Liver (tissue), 9 donors: ENCODE results near the gene PIK3R6. TPM values are rescaled to one million over a fixed set of nuclear protein-coding genes. Genes with fewer than 3 reads are reported as not detected.

ENCODE experiments used
- DNase-seq: peaks from one replicate; pipeline ENCODE4 v3.0.0-alpha.2; 2017; ENCODE audit warnings: low spot score
- H3K27ac ChIP-seq, 2 donors: one replicate each; pipeline ENCODE4 v1.7.0; 2013; ENCODE audit warnings: inconsistent platforms in 2 of 2, low read length in 2 of 2, control low read depth in 1 of 2, low read depth in 1 of 2, mild to moderate bottlenecking in 1 of 2
- H3K27me3 ChIP-seq, 4 donors: one replicate each; pipeline versions ENCODE4 v1.6.1 to v1.7.0; 2013; ENCODE audit warnings: low read length in 3 of 4, inconsistent platforms in 1 of 4, mild to moderate bottlenecking in 1 of 4, moderate library complexity in 1 of 4; ENCODE audit not compliant: control insufficient read depth in 4 of 4, insufficient read depth in 4 of 4
- H3K36me3 ChIP-seq, 4 donors: one replicate each; pipeline versions ENCODE4 v1.6.1 to v1.7.0; 2013; ENCODE audit warnings: low read length in 3 of 4, mild to moderate bottlenecking in 3 of 4, low read depth in 1 of 4, moderate library complexity in 1 of 4; ENCODE audit not compliant: control insufficient read depth in 4 of 4, insufficient read depth in 3 of 4
- H3K4me1 ChIP-seq, 4 donors: one replicate each; pipeline versions ENCODE4 v1.6.1 to v1.7.0; 2013; ENCODE audit warnings: low read length in 3 of 4, mild to moderate bottlenecking in 3 of 4, moderate library complexity in 1 of 4; ENCODE audit not compliant: control insufficient read depth in 4 of 4, insufficient read depth in 4 of 4
- H3K4me3 ChIP-seq, 3 donors: one replicate each; pipeline versions ENCODE4 v1.6.1 to v1.7.0; 2013; ENCODE audit warnings: low read length in 3 of 3, control low read depth in 1 of 3, low read depth in 1 of 3, mild to moderate bottlenecking in 1 of 3
- H3K9ac ChIP-seq, 2 donors: one replicate each; pipeline ENCODE4 v1.7.0; 2013; ENCODE audit warnings: low read length in 2 of 2, mild to moderate bottlenecking in 2 of 2, moderate library complexity in 2 of 2, control low read depth in 1 of 2, low read depth in 1 of 2
- H3K9me3 ChIP-seq, 4 donors: one replicate each; pipeline versions ENCODE4 v1.6.1 to v1.7.0; 2013; ENCODE audit warnings: low read length in 3 of 4; ENCODE audit not compliant: control insufficient read depth in 4 of 4
- ATF3 ChIP-seq: IDR thresholded peaks from 2 replicates; pipeline ENCODE4 v1.6.1; 2016; ENCODE audit warnings: antibody characterized with exemption
- FOXA2 ChIP-seq: IDR thresholded peaks from 2 replicates; pipeline ENCODE4 v1.6.1; 2016; ENCODE audit warnings: antibody characterized with exemption
- GABPA ChIP-seq, 2 donors: IDR thresholded peaks in 1 of 2; conservative IDR thresholded peaks in 1 of 2; 2 replicates each; pipeline ENCODE4 v1.6.1; 2016; ENCODE audit warnings: antibody characterized with exemption in 2 of 2, mild to moderate bottlenecking in 1 of 2, moderate library complexity in 1 of 2
- HNF4G ChIP-seq: IDR thresholded peaks from 2 replicates; pipeline ENCODE4 v1.6.1; 2016; ENCODE audit warnings: antibody characterized with exemption
- JUND ChIP-seq, 2 donors: IDR thresholded peaks; 2 replicates each; pipeline ENCODE4 v1.6.1; 2016; ENCODE audit warnings: antibody characterized with exemption in 2 of 2
- RAD21 ChIP-seq, 2 donors: IDR thresholded peaks; 2 replicates each; pipeline ENCODE4 v1.6.1; 2016; ENCODE audit warnings: antibody characterized with exemption in 2 of 2, mild to moderate bottlenecking in 2 of 2
- REST ChIP-seq: IDR thresholded peaks from 2 replicates; pipeline ENCODE4 v1.6.1; 2016; ENCODE audit warnings: antibody characterized with exemption, mild to moderate bottlenecking
- SP1 ChIP-seq: IDR thresholded peaks from 2 replicates; pipeline ENCODE4 v1.6.1; 2018; ENCODE audit warnings: antibody characterized with exemption, mild to moderate bottlenecking
- TAF1 ChIP-seq: conservative IDR thresholded peaks from 2 replicates; pipeline ENCODE4 v1.6.1; 2016; ENCODE audit warnings: antibody characterized with exemption, mild to moderate bottlenecking
- WGBS: extraction: QIAGEN DNeasy Blood & Tissue Kit; methylation state at CpG from one replicate; pipeline ENCODE4 v1.1.7; 2013; 5-methylcytosine and 5-hydroxymethylcytosine counted together
- polyA plus RNA-seq, 2 donors: library from polyadenylated mRNA; stranded (reverse) in 1 of 2; unstranded in 1 of 2; fragments of 200-250 nt in 1 of 2; fragments of >200 nt in 1 of 2; fragmentation: Nextera tagmentation in 1 of 2; extraction: Ambion mirVana in 1 of 2; gene quantifications; one replicate each; pipeline versions ENCODE4 v1.2.1 to v1.2.3, GENCODE V29; 2013 to 2015
- total RNA-seq, 2 donors: library from RNA; depleted of rRNA; stranded (reverse); fragments of >200 nt; gene quantifications; one replicate each; pipeline ENCODE4 v1.2.3, GENCODE V29; 2014
- TF ChIP-seq, protein P1 (sequence below): IDR thresholded peaks from 2 replicates; pipeline ENCODE4 v1.6.1; 2016; ENCODE audit warnings: antibody characterized with exemption
- donor health status: healthy.
- donor health status: healthy.
- donor health status: healthy.
- donor health status: healthy.
- donor health status: healthy.

The PIK3R6 gene
- total and polyA plus RNA-seq, 4 donors, result 0.15 to 0.37 (median 0.18) TPM

DNA sequence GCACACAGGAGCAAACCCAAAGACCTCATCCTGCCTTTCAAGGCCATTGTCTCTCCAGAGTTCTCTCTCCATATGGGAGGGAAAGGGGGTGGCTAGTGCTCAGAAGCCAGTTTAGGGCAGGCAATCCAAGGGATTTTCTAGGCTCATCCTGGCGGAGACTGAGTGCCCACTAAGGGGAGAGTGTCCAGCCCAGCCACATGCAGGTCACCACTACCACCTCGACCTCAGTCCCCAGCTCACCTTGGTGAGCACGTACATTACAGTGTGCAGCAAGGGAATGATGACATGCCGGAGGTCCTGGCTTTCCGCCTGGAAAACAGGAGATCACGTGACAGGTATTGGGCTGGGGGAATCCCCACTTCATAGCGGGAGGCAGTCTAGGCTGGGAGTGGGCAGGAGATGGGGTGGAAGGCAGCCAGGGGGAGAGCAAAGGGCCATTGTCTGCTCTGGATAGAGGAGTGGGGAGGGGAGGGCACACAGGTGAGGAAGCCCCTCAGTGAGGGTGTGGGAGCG is 29.9 kb downstream of the PIK3R6 start (continued):
- TF ChIP-seq REST (no peak), JUND (IDR thresholded peaks at IDR 0.05) (no peak), GABPA (IDR thresholded peaks at IDR 0.05 in 1 of 2, conservative IDR thresholded peaks at IDR 0.05 in 1 of 2) (no peak), RAD21 (IDR thresholded peaks at IDR 0.05) (no peak), TAF1 (no peak)
- TF ChIP-seq, protein P1, sequence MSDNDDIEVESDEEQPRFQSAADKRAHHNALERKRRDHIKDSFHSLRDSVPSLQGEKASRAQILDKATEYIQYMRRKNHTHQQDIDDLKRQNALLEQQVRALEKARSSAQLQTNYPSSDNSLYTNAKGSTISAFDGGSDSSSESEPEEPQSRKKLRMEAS, result no peak

DNA sequence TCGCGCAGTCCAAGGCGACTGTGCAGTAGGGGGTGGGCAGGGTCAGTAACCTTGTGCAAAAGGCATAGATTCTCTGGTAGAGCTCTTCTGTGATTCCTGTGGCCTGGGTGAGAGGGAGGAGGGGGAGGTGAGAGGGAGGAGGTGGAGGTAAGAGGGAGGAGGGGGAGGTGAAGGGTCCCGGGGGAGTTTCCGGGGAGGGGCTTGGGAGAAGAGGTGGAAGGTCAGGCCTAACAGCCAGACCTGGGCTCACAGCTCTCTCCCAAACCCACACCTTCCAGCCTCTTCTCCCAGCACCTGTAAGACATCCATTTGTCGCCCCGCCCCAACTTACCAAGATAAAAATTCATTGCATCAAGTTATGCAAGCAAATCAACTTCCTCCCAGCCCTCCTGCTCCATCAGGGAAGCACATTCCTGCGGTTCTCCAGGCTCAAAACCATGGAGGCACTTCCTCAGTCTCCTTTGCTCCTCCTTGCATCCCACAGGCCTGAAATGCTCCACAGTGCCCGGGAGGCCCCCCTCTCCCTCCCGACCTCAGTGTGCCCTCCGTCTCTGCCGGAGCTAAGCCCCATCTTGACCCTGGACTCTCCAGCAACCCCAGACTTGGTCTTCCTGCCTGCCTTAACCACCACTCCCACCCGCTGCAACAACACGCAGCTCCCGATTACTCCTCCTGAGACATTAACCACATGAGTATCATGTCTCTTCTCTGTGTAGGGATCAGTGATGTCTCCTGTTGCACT is 30.5 kb downstream of the PIK3R6 start:
- no peak overlapping the region for H3K9ac ChIP-seq

DNA sequence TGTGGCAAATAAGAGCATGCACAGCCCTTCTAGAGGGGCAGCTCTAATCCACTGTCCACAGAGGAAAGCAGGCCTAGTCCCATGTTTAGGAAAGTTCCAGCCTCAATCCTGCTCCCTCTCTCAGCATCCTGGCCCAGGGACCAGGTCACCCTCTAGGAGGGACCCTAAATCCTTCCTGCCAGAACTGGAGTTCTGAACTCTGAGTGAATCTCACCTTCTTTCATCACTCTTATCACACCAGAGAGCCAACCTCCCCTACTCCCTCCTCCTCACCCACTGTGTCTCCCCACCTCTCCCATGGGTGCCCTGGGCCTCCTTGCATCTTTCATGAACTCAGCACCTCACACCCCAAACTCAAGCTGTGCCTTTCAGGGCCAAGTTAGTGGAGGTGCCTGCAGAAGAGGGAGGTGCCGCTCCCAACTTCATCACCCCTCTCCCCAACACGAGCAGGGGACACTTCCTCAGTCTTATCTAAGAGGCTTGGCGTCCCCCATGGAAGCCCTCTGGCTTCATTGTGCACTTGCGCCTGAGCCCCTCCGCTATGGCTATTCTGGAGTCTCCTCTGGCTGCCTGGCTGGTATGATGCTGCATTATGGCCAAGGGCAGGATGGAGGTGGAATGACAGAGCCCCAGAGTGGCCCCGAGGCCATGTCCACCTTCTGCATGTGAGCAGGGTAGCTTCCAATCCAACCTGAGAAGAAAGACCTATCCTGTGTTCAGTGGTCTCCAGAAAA is 31.7 kb downstream of the PIK3R6 start:
- WGBS, result 88% methylated on average over 6 of the region's 6 CpGs
- H3K4me3 ChIP-seq, result no peak overlapping the region
- H3K9me3 ChIP-seq, result no peaks in the 10 kb centered on the region
- H3K27ac ChIP-seq, result no peak overlapping the region
- no peaks in the 10 kb centered on the region for H3K4me1 ChIP-seq
- TF ChIP-seq GABPA (IDR thresholded peaks at IDR 0.05 in 1 of 2, conservative IDR thresholded peaks at IDR 0.05 in 1 of 2) (no peak), FOXA2 (no peak), ATF3 (no peak), HNF4G (no peak)
- no peak overlapping the region for H3K9ac ChIP-seq
- no peaks in the 10 kb centered on the region for H3K27me3 ChIP-seq
- DNase-seq, result no peak
- no peaks in the 10 kb centered on the region for H3K36me3 ChIP-seq

More for the DNA sequence above, 30.5 kb downstream of the PIK3R6 start:
- H3K4me1 ChIP-seq, result no peaks in the 10 kb centered on the region
- 77% methylated on average over 15 of the region's 15 CpGs for WGBS
- TF ChIP-seq SP1 (no peak), JUND (IDR thresholded peaks at IDR 0.05) (no peak)
- no peak for DNase-seq
- no peak overlapping the region for H3K27ac ChIP-seq
- no peaks in the 10 kb centered on the region for H3K27me3 ChIP-seq
- no peaks in the 10 kb centered on the region for H3K36me3 ChIP-seq
- H3K9me3 ChIP-seq, result no peaks in the 10 kb centered on the region
- H3K4me3 ChIP-seq, result no peak overlapping the region
